ENCODE data around the gene GCHFR.

The GCHFR gene

GRCh38 chr15:40775740-40776536 is 12.1 kb downstream of the GCHFR start:
- no peak for TF ChIP-seq CTCF (IDR thresholded peaks at IDR 0.05; ENCODE audit: insufficient read depth, missing control alignments)
- FAIRE-seq (no peak), DNase-seq (ENCODE audit: insufficient read length, low spot score) (no peak)

DNA sequence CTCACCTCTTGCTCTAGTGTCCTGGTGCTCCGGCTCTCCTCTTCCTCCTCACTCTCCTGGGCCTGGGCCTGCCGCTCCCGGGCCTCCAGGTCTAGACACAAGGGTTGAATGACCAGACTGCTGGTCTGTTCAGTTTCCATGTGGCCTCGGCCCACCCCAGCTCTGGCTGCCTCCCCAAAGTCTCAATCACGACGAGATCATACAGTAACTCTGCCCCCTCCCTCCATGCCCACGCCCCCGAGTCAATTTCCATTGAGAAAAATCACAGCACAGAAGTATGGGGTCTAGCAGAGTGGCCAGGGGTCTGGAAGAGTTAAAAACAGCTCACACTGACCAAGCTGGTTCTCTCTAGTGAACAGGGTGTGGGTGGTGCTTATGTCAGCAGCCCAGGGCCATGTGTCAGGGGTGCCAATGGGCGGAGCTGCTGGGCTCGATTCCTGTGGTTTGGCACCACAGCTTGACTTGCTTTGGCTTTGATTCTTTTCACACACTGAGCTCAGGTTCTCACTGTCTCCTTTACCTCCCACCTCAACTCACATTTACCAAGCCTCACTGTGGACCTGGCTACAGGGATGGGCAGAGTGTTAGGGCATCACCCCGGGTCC is 12.8 kb downstream of the GCHFR start:
- DNase-seq (ENCODE audit: insufficient read length, low spot score) (no peak), FAIRE-seq (no peak)
- TF ChIP-seq CTCF (IDR thresholded peaks at IDR 0.05; ENCODE audit: insufficient read depth, missing control alignments): no peak

DNA sequence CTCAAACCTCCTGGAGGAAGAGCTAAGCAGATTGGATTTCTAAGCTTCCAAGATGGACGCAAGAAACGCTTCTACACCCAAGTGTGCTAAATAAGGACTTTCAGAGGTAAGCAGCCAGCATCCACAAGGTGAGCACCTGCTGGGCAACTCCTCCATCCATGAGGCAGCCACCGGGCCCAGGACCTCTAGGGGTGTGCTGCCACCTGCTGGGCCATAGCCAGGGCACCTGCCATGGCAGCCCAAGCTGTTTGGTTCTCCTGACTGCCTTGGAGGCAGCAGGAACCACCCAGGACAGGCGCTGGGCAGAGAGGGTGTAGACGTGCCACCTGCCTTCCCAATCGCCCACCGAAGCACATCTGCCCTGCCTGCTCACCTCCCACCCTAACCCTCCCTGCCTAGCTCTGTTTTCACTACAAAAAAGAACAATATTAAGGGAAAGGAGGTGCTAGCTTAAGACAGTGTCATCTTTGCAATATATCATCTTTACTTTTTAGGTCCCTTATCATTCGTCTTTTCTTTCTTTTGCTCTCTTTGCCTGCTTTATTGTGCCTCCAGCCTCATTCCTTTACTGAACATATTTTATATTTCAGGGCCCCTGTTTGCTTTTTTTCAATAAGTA is 18.9 kb downstream of the GCHFR start:
- no peak for FAIRE-seq
- peak; percentile 68 for TF ChIP-seq CTCF (IDR thresholded peaks at IDR 0.05; ENCODE audit: insufficient read depth, missing control alignments)
- DNase-seq (ENCODE audit: insufficient read length, low spot score): no peak

DNA sequence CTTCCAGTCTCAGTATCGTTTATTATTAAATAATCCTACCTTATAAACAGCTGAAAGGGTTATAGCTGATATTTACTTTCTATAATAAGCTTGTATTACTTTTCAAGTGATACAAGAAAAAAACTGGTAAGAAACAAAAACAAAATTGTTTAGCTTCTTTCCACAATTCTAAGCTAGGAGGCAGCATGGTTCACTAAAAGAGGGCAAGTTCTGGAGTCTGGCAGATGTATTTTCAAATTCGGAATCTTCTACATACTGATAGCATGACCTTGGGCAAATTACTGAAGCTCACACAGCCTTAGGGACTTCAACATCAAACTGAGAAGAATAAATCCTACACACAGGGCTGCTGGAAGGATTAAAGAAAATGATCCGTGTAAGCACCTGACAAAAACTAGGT is 21.3 kb downstream of the GCHFR start:
- DNase-seq (ENCODE audit: insufficient read length, low spot score): no peak
- FAIRE-seq: no peak
- TF ChIP-seq CTCF (IDR thresholded peaks at IDR 0.05; ENCODE audit: insufficient read depth, missing control alignments): peak; percentile 11

DNA sequence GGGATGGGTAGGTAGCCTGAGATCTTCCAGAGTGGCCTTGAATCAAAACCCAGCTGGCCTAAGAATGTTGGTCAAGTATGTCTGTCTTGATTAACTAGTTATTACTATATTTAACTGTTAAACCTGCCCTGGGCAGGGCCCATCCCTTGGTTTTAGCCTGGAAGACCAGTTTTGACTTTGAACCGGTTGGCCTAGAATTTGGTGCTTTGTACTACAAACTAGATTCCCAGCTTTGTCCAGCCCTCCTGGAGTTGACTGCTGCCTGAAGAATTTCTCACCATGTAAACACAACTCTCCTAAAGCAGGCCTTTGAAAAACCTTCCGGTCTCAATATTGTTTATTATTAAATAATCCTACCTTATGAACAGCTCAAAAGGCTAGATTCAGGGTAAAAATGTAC is 21.9 kb downstream of the GCHFR start:
- no peak for TF ChIP-seq CTCF (IDR thresholded peaks at IDR 0.05; ENCODE audit: insufficient read depth, missing control alignments)
- FAIRE-seq (no peak), DNase-seq (ENCODE audit: insufficient read length, low spot score) (no peak)

DNA sequence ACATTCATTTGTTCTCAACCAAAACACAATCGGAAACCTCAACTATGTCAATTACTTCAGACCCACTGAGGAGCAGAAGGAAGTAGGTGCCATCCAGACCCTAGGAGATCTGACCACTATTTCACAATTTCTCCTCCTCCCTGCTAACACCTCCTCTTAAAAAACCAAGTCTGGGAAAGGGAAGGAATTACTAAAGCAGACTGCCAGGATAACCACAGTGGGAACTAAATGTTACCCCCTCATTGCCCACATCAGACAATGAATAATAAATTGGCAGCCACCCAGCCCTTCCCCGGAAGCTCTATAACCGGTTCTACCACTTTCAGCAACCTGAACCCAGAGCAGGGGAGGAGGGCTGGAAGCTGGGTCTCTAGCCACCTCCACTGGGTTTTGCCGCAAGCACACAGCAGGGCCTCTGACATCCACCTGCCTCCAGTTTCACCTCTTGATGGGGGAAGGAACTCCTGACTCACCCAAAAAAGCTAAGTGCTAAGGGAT is 23.5 kb downstream of the GCHFR start:
- DNase-seq (ENCODE audit: insufficient read length, low spot score) (no peak), FAIRE-seq (no peak)
- TF ChIP-seq CTCF (IDR thresholded peaks at IDR 0.05; ENCODE audit: insufficient read depth, missing control alignments): no peak

Measured in D721Med (cell line).